ENCODE measurements around the gene LRR1.

DNA sequence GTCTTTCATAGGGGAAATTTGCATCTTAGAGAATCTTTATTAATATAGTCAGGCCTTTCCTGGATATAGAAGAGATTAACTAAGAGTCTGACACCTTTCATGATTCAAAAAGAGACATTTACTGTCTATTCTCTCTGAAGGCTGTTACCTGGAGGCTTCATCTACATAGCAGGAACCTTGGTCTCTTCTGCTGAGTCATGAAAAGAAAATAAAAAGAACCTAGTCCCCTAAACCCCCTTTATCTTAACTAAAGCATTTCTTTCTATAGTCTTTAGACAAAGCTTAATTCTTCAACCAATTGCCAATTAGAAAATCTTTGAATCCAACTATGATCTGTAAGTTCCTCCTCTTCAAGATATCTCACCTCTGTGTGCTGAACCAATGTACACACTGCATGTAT lies 45.6 kb upstream of the LRR1 start:
- no peak for TF ChIP-seq POLR2A (IDR thresholded peaks at IDR 0.05)
- TF ChIP-seq, protein P1, sequence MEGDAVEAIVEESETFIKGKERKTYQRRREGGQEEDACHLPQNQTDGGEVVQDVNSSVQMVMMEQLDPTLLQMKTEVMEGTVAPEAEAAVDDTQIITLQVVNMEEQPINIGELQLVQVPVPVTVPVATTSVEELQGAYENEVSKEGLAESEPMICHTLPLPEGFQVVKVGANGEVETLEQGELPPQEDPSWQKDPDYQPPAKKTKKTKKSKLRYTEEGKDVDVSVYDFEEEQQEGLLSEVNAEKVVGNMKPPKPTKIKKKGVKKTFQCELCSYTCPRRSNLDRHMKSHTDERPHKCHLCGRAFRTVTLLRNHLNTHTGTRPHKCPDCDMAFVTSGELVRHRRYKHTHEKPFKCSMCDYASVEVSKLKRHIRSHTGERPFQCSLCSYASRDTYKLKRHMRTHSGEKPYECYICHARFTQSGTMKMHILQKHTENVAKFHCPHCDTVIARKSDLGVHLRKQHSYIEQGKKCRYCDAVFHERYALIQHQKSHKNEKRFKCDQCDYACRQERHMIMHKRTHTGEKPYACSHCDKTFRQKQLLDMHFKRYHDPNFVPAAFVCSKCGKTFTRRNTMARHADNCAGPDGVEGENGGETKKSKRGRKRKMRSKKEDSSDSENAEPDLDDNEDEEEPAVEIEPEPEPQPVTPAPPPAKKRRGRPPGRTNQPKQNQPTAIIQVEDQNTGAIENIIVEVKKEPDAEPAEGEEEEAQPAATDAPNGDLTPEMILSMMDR (IDR thresholded peaks at IDR 0.05): no peak

All from heart left ventricle (tissue), 13 donors.